Activated CD4-positive, alpha-beta T cell treated with anti-CD3 and anti-CD28 coated beads, Interleukin-2, amount 50 U/mL, for 1 hour (primary cell): ENCODE data around the gene CBL.
"Not testable (repeated sequence)": the region's sequence is repeated elsewhere in the genome, so short reads cannot be mapped to it uniquely, and the experiment has no call there.

Source experiments
- DNase-seq: peaks from one replicate; pipeline ENCODE4 v3.0.0-alpha.2; 2020

CBL gene

DNA sequence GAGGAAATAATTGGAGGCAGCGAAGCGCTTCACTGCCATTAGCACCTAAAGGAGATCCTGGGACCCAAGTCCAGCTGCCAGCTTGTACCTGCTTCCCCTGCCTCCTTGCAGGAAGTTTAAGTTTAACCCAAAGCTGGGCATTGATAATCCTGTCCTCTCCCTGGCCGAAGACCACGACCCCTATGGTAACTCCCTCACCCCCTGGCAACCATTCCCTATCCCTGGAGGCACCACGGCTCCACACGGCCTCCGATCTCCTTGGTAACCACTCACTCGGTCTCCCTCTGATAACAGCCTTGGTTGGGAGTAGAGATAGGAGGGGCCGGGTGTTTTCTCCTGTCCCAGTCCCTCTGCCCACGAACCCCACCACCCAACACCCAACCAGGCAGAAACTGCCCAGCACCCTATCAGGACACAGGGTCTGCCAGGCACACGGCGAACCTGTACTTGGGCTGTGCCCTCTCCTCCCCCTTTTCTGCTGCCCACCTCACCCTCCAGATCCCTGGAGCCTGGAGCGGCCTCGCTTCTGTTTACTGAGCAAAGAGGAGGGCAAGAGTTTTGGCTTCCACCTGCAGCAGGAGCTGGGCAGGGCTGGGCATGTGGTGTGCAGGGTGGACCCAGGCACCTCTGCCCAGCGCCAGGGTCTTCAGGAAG lies 20.0 kb upstream of the CBL start:
- no peak for DNase-seq

DNA sequence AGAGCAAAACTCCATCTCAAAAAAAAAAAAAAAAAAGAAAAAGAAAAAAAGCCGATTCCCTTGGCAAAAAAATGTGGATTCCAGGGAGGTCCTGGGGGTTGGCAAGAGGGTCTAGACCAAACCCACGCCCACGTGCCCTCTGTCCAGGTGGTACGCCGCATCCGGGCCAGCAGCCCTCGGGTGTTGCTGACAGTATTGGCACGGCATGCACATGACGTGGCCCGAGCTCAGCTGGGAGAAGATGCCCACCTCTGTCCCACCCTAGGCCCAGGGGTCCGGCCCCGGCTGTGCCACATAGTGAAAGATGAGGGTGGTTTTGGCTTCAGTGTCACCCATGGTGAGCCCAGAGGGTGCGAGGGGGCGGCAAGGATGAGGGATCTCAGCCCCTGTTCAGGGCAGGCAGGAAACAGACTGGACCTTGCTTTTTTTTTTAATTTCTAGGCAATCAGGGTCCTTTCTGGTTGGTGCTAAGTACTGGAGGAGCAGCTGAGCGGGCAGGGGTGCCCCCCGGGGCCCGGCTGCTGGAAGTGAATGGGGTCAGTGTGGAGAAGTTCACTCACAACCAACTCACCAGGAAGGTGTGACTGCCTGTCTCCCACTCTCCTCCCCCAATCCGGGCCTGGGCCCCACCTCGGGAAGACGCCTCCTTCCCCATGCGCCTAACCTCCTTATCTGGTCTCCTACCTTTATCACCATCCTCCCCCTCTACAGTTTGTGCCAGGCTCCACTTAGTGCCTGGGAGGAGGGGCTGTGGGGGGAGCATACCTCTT lies 18.8 kb upstream of the CBL start:
- DNase-seq, result no peak

DNA sequence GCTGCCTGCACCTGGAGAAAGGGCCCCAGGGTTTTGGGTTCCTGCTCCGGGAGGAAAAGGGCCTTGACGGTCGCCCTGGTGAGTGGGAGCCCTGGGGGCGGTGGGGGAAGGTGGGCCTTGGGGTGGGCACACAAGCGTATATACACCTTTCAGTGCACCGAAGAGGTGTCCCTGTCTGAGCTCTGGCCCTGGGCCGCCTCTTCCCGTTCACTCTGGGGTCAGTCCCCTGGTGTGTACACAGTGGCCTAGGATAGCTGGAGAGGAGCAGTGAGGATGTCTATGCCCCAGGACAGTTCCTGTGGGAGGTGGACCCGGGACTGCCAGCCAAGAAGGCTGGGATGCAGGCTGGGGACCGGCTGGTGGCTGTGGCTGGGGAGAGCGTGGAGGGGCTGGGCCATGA lies 18.1 kb upstream of the CBL start:
- DNase-seq, result no peak

DNA sequence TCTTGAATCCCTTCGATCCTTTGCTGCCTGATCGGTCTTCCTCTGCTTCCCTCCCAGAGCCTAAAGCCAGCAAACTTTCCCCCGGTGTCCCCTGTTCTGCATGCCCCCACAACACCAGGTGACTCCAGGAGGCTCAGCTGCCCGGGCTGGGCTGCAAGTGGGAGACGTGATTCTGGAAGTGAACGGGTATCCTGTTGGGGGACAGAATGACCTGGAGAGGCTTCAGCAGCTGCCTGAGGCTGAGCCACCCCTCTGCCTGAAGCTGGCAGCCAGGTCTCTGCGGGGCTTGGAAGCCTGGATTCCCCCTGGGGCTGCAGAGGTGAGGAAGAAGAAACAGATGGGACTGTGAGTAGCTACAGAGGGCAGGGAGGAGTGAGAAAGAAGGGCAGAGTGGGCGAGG lies 17.3 kb upstream of the CBL start:
- DNase-seq, result no peak

DNA sequence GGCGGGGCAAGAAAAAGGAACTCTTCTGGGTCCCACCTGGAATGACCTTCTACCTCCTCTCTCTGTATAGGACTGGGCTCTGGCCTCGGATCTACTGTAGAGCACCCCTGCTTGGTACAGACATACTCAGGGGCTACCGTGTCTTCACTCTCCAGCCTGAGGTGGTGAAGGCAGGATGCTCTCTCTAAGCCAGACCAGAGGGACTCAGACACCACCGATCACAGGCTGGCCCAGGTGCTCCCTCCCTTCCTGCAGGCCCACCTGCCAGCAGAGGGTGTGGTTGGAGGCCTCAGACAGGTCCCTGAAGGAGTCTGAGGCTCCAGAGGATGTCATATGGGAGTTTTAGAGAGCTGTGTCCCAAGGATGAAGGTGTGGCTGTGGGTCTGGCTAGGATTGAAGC lies 16.7 kb upstream of the CBL start:
- DNase-seq, result no peak

DNA sequence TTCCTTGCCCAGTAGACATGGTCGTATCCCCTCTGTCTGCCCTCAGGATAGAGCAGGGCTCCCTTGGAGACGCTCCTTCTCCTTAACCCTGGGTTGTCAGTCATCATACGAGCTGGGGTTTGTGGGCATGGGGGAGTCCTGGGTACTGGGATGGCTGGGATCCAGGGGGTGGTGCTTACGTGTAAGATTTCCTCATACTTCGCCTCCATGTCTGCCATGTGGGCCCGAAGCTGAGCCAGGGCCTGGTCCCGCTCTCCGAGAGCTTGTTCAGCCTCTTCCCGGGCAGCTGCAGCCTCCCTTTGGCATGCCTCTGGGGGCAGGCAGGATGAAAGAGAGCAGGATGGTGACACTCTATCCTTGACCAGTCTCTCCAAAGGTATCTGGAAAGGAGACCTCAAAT lies 15.6 kb upstream of the CBL start:
- DNase-seq, result no peak

DNA sequence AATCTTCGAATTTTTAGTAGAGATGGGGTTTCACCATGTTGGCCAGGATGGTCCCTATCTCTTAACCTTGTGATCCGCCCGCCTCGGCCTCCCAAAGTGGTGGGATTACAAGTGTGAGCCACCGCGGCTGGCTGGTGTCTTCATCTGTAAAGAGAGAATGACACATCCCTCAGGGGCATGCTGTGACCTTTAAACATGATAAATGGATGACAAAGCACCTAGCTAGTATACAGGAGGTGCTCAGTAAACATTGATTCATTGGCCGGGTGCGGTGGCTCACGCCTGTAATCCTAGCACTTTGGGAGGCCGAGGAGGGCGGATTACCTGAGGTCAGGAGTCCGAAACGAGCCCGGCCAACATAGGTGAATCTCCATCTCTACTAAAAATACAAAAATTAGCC lies 14.9 kb upstream of the CBL start:
- DNase-seq, result not testable (repeated sequence)

DNA sequence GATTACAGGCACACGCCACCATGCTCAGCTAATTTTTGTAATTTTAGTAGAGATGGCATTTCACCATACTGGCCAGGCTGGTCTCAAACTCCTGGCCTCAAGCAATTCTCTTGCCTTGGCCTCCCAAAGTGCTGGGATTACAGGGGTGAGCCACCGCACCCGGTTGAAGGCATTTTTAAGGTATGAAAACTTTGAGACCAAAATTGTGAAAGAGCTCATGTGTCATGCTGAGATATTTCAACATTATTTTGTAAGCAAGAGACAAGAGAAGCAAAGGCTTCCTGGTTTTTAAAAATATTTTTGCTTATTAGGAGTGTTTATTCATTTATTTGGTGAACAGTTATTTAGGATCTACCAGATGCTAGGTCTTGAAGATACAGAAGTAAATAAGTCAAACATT lies 14.0 kb upstream of the CBL start:
- no peak for DNase-seq

DNA sequence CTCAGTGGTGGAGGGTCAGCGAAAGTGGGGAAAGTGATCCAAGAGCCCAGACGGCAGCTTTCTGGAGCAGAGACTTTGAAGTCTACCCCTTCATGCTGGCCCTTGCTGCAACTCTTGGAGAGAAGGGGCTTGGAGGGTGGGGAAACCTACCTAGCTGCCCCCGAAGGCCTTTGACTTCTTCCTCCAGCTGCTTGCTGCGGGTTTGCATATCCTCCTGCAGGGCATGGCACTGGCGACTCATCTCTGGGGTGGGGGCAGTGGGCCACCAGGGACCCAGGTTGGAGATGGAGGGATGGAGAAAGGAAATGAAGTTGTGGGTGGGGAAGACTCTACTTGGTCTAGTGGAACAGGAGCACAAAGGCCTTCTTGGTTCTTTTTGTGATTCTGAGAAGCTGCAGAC lies 13.1 kb upstream of the CBL start:
- no peak for DNase-seq

DNA sequence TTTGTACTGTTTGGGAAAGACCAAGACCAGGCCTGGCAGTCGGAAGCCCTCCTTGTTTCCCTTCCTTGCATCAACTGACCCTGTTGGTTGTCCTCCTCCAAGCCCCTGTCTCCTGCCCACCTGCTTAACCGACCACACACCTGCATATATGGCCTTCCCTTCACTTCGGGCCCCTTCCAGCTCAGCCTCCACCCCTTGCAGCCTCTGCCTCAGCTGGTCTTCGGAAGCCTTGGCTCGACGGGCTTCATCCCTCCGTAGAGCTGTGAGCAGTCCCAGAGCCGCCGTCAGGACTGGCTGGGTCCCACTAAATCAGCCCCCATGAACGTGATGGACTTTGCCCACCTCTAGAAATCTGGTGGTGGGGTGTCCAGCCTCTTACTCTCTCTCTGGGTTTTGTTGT lies 12.5 kb upstream of the CBL start:
- DNase-seq, result no peak

DNA sequence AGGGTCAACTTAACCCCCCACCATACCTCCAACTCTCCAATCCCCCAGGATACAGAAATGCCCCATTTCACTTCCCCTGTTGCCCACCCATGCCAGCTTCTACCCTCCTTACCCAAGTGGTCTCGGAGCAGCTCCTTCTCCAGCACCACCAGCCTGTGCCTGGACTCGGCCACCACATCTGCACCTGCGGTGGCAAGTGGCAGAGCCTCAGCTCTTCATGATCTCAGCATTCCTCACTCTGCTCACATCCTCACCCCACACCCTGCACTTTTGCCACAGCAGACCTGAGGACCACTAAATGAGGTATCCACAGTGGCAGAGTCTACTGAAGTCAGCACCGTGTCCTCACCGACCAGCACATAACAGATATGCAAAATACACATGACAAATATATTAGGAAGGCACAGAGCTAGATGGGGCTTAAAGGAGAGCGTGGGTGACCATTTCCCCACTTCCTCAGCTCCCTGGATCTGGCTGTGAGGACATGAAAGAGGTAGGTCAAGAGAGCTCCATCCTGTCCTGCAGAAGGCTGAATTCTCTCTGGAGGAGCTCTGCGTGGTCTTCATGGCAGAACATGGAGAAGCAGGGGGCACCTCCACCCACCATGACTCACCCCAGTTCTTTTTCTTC lies 11.2 kb upstream of the CBL start:
- no peak for DNase-seq

DNA sequence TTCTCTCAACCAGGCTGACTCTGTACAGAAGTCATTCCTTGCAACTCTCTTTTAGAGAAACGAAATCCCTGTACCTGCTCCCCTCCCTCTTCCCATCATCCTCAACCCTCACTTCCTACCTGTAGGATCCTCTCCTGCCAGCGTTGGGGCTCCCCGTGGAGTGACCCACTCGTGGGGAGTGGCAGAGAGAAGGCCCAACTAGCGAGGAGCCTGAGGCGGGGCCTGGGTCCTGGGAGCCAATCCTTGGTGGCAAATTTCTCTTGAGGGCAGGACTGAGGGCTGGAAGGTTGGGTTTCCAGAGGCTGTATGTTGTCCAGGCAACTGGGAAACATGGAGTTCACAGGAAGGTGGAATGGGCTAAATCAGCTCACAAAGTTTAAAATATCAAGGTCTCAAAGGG lies 10.5 kb upstream of the CBL start:
- no peak for DNase-seq

DNA sequence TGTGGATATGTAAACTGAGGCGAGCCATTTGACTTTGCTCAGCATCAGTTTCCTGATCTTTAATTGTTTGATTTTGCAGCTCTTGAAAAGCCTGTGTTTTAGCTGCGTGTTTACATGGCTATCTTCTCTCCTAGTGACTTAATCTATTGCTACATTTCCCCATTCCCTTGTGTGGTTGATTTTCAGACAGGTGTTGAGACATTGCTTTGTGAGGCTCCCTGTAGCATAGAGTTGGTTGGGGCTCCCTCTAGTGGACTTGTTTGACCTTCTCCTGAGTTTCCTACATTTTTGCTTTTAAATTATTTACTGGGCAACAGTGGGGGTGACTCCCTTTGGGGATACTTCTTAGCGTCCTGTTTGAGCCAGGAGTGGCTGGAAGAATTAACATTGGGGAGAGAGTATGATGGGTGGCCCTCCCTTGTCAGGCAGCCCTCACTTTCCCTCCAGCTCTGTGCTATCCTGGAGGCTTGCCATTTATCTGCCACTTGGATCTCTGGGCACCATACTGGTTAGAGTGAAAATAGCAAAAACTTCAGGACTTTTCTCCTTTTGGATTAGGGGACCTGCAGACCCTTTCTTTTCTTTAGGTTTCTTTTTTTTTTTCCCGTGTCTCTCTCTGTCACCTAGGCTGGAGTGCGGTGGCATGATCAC lies 9.2 kb upstream of the CBL start:
- DNase-seq, result peak; percentile 59

DNA sequence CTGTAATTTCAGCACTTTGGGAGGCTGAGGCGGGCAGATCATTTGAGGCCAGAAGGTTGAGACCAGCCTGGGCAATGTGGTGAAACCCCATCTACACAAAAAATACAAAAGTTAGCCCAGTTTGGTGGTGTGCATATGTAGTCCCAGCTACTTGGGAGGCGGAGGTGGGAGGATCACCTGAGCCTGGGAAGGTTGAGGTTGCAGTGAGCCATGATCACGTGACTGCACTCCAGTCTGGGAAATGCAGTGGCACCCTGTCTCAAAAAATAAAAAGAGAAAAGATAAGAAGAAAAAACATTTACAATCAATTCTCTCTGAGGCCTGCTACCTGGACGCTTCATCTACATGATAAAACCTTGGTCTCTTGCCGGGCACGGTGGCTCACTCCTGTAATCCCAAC lies 7.2 kb upstream of the CBL start:
- no peak for DNase-seq

DNA sequence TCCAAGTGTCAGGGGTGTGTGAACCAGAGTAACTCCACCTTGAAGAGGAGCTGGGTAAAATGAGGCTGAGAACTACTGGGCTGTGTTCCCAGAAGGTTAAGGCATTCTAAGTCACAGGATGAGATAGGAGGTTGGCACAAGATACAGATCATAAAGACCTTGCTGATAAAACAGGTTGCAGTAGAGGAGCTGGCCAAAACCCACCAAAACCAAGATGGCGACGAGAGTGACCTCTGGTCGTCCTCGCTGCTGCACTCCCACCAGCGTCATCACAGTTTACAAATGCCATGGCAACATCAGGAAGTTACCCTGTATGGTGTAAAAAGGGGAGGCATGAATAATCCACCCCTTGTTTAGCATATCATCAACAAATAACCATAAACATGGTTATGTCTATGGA lies 4.9 kb upstream of the CBL start:
- DNase-seq, result not testable (repeated sequence)

DNA sequence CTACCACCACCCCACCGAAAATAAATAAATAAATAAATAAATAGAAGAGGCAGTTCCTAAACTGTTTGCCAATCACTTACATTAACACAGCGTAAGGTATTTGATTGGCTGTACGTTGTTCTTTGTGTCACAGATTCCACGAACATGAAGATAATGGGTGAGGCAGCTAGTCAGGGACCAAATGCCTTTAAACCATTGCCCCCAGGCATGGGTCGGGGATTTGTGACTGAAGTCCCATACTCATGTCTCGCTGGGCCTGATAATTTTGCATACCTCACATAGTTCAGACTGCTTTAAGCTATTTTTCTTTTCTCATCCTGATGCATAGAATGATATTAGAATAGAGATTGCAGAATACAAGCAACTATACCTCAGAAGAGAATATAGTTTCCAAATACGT lies 3.6 kb upstream of the CBL start:
- no peak for DNase-seq

DNA sequence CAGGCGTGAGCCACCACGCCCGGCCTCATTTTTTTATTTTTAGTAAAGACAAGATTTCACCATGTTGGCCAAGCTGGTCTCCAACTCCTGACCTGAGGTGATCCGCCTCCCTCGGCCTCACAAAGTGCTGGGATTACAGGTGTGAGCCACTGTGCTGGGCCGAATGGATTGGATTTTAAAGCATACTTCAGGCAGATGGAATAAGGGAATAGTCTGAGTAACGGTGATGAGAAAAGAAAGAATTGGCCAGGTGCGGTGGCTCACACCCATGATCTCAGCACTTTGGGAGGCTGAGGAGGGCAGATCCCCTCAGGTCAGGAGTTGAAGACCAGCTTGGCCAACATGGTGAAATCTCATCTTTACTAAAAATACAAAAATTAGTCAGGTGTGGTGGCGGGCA lies 2.1 kb upstream of the CBL start:
- no peak for DNase-seq

DNA sequence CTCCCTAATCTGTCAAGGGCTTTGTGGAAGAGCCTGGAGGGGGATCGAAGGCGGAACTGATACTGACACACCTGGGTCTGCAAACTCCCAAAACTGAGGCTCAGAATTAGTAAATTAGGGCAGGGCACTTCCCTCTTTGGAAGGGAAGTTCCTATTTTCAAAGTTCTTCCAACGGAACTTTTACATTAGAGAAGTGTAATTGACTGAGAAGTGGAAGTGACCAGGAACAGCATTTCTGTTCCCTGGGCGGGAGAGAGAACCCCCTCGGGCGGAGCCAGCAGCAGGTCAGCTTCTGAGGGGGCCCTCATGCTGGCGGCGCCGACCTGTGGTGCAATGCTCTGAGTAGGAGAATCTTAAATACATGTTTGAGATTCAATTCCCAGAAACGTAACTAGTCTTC lies 1.1 kb upstream of the CBL start:
- no peak for DNase-seq

DNA sequence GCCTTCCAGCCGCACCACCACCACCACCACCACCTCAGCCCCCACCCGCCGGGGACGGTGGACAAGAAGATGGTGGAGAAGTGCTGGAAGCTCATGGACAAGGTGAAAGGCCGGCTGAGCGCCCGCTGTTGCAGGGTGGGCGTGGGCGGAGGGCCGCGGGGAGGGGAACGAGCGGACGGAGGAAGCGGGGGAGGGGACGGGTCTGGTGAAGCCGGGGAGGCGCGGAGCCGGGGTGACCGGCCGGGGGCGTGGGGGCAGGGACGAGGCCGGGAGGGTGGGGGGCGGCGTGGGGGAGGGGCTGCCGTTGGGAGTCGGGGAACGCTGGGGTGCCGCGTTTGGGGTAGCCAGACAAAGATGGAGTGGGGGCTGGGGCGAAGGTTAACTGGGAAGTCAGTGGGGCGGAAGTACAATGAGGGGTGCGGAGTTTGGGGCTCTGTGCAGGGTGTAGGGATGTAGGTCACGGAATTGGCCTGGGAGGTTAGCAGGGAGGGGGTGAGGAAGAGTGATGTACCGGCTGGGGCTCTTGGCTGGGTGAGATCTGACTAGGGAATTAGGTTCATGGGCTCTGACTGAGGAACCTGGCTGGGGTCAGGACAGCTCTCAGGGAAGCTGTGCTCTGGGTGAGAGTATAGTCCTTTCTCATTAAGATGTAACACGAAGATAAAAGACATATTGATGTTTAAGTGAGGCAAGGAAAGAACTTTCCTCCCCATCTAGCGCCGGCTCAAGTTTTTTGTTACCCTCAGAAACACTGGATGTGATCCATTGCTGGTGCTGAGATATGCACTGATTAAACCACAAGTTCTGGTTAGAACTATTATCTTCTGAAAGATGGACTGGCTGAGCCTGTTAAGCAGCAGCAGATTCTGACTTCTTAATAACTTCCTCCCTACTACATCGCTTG lies 624 bp downstream of the CBL start:
- DNase-seq, result peak; percentile 34

DNA sequence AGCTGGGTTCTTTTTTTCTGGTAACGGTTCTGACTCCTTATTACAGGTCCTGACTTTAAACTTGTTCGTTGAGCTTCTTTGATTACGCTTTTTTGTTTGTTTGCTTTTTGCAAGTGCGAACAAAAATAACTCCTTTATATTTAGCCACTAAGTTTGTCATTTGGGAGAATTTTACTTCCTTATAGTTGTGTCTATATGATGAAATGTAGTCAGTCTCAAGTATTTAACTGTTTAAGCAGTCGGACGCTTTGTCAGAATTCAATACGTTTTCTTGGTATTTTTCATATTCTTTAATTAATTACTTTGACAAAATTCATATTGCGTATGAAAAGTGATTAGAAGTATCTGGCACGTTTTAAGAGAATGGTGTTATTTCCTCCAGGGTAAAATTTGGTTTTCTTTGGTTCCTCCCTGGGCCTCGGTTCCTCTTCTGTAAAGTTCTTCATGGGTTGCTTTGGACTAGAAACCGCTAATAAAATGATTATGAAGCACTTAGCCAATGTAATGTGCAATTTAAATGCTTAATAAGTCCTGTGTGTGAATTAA lies 1.3 kb downstream of the CBL start:
- no peak for DNase-seq

DNA sequence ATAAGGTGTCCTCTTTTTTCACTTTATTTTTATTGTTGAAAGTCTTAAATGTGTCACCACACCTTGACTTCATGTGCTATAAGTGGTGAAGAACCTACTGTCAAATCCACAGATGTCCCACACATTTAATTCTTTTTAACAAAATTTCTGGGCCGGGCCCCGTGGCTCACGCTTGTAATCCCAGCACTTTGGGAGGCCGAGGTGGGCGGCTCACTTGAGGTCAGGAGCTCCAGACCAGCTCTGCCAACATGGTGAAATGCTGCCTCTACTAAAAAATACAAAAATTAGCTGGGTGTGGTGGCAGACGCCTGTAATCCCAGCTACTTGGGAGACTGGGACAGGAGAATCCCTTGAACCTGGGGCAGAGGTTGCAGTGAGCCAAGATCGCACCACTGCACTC lies 3.0 kb downstream of the CBL start:
- DNase-seq, result no peak

DNA sequence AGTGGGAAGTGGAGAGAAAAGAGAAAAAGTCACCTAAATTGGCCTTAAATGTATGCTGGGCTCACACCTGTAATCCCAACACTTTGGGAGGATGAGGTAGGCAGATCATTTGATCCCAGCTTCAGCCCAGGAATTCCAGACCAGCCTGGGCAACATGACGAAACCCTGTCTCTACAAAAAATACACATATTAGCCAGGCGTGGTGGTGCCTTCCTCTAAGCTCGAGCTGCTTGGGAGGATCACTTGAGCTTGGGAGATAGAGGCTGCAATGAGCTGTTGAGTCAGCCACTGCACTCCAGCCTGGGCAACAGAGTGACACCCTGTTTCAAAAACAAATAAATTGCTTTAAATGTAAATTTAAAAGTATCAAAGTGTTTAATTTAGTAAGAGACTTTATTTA lies 3.9 kb downstream of the CBL start:
- no peak for DNase-seq
